Activated B cell treated with CpG ODN at 0.5 μM for 24 hours (primary cell): Measurements from ENCODE around the gene SIRPD. TPM values are rescaled to one million over a fixed set of nuclear protein-coding genes. Genes with fewer than 3 reads are reported as not detected.

Source experiments
- ATAC-seq: fragments of 200-7000 bp; cut with Tn5 transposase; one replicate; pipeline ENCODE4 v1.10.0; 2021; ENCODE audit warnings: low read depth, mild to moderate bottlenecking, moderate library complexity
- CTCF ChIA-PET: fragments of 350-600 bp; sonication (Branson Sonifier 250); formaldehyde crosslinking; loops from one replicate; lab custom pipeline; 2021; ENCODE audit warnings: antibody characterized with exemption; lab: Charles Lee
- POLR2A ChIA-PET: fragments of 350-600 bp; sonication (Branson Sonifier 250); formaldehyde crosslinking; loops from one replicate; lab custom pipeline; 2021; ENCODE audit warnings: antibody characterized with exemption; lab: Charles Lee
- DNase-seq: peaks from one replicate; pipeline ENCODE4 v3.0.0; 2022
- H3K27ac Mint-ChIP-seq: one replicate; pipeline ENCODE4 v1.8.0; 2020; ENCODE audit warnings: mixed read lengths
- H3K27me3 Mint-ChIP-seq: one replicate; pipeline ENCODE4 v1.8.0; 2021; ENCODE audit warnings: mixed read lengths
- H3K36me3 Mint-ChIP-seq: one replicate; pipeline ENCODE4 v1.8.0; 2021; ENCODE audit warnings: low read depth, mixed read lengths
- H3K4me1 Mint-ChIP-seq: one replicate; pipeline ENCODE4 v1.8.0; 2021; ENCODE audit warnings: mixed read lengths
- H3K4me3 Mint-ChIP-seq: one replicate; pipeline ENCODE4 v1.8.0; 2020; ENCODE audit warnings: mild to moderate bottlenecking, mixed read lengths
- H3K9me3 Mint-ChIP-seq: one replicate; pipeline ENCODE4 v1.8.0; 2020; ENCODE audit warnings: mixed read lengths
- intact Hi-C: fragments of 100-400 bp; cut with micrococcal nuclease; formaldehyde crosslinking; loops from one replicate; pipeline ENCODE4 v1.15.1; 2024
- total RNA-seq: library from RNA; stranded (reverse); gene quantifications from 2 replicates; pipeline ENCODE4 v1.2.3, GENCODE V29; 2022
- TF ChIP-seq, protein P1 (sequence below): fragments of 200-600 bp; IDR thresholded peaks from one replicate; pipeline ENCODE4 v1.8.0; 2022; ENCODE audit warnings: antibody characterized with exemption, mild to moderate bottlenecking

The SIRPD gene
- total RNA-seq, 1 donor from 2014 or later, result not detected

DNA sequence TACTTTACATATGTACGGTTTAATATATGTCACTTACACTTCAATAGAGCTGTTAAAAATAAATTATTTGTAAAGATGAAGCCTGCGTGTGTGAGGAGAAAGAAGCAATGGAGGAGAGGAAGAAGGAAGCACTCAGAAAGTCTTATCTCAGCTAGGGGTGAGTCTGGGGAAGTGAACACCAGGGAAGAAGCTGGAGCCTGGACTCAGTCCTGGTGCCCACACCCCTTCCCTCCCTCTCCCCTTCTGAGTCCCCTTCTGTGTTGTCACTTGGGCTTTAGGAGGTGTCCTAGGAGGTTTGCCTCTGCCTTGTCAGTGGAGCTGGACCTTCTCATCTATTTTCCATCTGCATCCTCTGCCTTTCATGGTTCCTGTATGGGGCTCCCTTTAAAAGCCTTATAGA lies 68.2 kb downstream of the SIRPD start:
- ATAC-seq, result no peak
- intact Hi-C loops, result no loop called here
- TF ChIP-seq, protein P1, sequence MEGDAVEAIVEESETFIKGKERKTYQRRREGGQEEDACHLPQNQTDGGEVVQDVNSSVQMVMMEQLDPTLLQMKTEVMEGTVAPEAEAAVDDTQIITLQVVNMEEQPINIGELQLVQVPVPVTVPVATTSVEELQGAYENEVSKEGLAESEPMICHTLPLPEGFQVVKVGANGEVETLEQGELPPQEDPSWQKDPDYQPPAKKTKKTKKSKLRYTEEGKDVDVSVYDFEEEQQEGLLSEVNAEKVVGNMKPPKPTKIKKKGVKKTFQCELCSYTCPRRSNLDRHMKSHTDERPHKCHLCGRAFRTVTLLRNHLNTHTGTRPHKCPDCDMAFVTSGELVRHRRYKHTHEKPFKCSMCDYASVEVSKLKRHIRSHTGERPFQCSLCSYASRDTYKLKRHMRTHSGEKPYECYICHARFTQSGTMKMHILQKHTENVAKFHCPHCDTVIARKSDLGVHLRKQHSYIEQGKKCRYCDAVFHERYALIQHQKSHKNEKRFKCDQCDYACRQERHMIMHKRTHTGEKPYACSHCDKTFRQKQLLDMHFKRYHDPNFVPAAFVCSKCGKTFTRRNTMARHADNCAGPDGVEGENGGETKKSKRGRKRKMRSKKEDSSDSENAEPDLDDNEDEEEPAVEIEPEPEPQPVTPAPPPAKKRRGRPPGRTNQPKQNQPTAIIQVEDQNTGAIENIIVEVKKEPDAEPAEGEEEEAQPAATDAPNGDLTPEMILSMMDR, result no peak
- H3K4me3 Mint-ChIP-seq, result no peak overlapping the region
- DNase-seq, result no peak
- no peaks in the 10 kb centered on the region for H3K36me3 Mint-ChIP-seq
- H3K4me1 Mint-ChIP-seq, result peaks cover 28% of the 10 kb centered on the region
- H3K27me3 Mint-ChIP-seq, result peaks cover 9% of the 10 kb centered on the region
- H3K9me3 Mint-ChIP-seq, result no peaks in the 10 kb centered on the region
- ChIA-PET POLR2A (no interaction called here), CTCF (interaction anchor here (2.0 kb wide), 1 partner anchor 14 kb away, joined by 9 read pairs; no protein-coding TSS in a partner anchor)
- no peak overlapping the region for H3K27ac Mint-ChIP-seq

GRCh38 chr20:1486566-1486965 lies 70.9 kb downstream of the SIRPD start:
- Mint-ChIP-seq H3K4me1 (peaks cover 8% of the 10 kb centered on the region), H3K36me3 (no peaks in the 10 kb centered on the region), H3K9me3 (no peaks in the 10 kb centered on the region), H3K27me3 (peaks cover 20% of the 10 kb centered on the region), H3K27ac (no peak overlapping the region), H3K4me3 (no peak overlapping the region)
- POLR2A ChIA-PET, result no interaction called here
- CTCF ChIA-PET, result no interaction called here
- DNase-seq (no peak), ATAC-seq (no peak)
- TF ChIP-seq, protein P1, result no peak
- intact Hi-C loops, result no loop called here

GRCh38 chr20:1484438-1485116 lies 72.9 kb downstream of the SIRPD start:
- DNase-seq (no peak), ATAC-seq (no peak)
- CTCF ChIA-PET, result no interaction called here
- H3K36me3 Mint-ChIP-seq, result no peaks in the 10 kb centered on the region
- H3K4me3 Mint-ChIP-seq, result no peak overlapping the region
- intact Hi-C loops, result no loop called here
- POLR2A ChIA-PET, result no interaction called here
- H3K9me3 Mint-ChIP-seq, result no peaks in the 10 kb centered on the region
- H3K27me3 Mint-ChIP-seq, result peaks cover 22% of the 10 kb centered on the region
- TF ChIP-seq, protein P1, result no peak
- peaks cover 2% of the 10 kb centered on the region for H3K4me1 Mint-ChIP-seq
- H3K27ac Mint-ChIP-seq, result no peak overlapping the region

Other genes starting within 250 kb of the SIRPD start
- 0.51 and 1.2 TPM in 2 replicates for gene SDCBP2, start 228.6 kb downstream of the SIRPD start, total RNA-seq
- gene FKBP1A, start 164.7 kb downstream of the SIRPD start, total RNA-seq, result 128 and 134 TPM in 2 replicates
- 81.7 and 89.4 TPM in 2 replicates for gene NSFL1C, start 90.9 kb downstream of the SIRPD start, total RNA-seq
- gene SIRPB2, start 66.3 kb downstream of the SIRPD start, total RNA-seq, result not detected in 2 replicates
- gene SIRPB1, start 62.3 kb upstream of the SIRPD start, total RNA-seq, result 1.1 and 1.4 TPM in 2 replicates
- not detected in 2 replicates for gene SIRPG, start 100.1 kb upstream of the SIRPD start, total RNA-seq